GM19467 (cell line): ENCODE results near the gene RAB30.
A peak's percentile ranks its signal among the peaks of the same experiment; 100 is the strongest.

Experiments used
- ATAC-seq: cut with Tn5 transposase; IDR thresholded peaks from one replicate; pipeline ENCODE4 v1.9.1; 2021; ENCODE audit warnings: mild to moderate bottlenecking, moderate library complexity; ENCODE audit not compliant: unreplicated experiment

Gene RAB30

DNA sequence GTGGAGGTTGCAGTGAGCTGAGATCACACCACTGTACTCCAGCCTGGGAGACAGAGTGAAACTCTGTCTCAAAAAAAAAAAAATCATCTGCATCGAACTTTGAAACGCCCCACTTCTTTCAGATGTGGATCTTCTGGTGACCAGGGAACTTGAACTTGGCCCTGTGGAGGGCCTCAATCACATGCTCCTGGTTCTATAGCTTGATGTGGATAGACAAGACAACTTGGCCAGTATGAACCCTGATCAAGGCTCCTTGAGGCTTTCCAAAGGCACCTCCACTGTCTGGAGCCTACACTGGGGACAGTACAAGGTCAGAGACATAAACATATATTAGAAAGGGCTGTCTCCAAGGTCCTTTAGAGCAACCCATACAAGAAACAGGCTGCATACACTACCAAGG lies 30.6 kb downstream of the RAB30 start:
- ATAC-seq: no peak

DNA sequence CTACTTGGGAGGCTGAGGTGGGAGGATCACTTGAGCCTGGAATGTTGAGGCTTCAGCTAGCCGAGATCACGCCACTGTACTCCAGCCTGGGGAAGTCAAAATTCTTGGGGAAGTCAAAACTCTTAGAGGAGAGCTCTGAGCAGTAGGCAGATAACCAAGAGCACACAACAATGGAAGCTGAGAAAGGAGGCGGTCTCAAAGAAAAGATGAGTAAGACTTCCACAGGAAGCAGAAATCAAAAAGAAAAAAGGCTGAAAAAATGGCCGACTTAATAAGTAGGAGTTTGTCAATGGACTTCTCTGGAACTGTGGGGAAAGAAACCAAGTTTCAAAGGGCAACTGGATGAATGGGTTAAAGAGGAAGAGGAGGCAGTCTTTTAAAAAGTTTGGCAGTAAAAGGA lies 32.1 kb downstream of the RAB30 start:
- ATAC-seq: no peak

DNA sequence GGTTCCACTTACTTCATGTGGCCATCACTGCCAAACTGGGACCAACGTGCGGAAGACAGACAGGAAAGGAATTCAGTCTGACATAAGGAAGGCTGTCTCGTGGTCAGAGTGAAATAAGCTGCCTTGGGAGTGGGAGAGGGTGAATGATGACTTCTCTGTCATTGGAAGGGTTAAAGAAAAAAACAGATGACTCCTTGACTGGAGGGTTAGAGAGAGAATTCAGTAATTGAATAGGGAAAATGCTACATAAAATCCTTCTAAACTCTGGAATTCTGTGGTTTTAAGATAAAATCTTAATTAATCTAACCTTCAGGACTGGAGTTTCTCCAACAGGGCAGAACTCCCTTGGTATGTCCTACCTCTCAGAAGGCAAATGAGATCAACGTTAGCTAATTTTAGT lies 33.8 kb downstream of the RAB30 start:
- no peak for ATAC-seq

DNA sequence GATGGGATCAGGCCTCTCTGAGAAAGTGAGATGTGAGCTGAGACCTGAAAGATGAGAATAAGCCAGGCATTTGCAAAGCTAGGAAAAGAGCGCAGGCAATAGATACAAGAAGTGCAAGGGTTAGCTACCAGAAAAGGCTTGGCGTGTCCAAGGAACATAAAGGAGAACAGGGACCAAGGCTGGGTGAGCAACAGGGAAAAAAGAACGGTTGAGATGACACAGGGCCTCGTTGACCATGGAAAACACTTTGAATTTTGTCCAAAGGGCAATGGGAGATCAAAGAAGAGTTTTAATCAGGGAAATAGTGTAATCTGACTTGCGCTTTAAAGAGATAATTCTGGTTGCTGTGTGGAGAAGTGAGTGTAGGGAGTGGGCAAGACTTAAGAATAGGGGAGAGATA lies 35.0 kb downstream of the RAB30 start:
- no peak for ATAC-seq

DNA sequence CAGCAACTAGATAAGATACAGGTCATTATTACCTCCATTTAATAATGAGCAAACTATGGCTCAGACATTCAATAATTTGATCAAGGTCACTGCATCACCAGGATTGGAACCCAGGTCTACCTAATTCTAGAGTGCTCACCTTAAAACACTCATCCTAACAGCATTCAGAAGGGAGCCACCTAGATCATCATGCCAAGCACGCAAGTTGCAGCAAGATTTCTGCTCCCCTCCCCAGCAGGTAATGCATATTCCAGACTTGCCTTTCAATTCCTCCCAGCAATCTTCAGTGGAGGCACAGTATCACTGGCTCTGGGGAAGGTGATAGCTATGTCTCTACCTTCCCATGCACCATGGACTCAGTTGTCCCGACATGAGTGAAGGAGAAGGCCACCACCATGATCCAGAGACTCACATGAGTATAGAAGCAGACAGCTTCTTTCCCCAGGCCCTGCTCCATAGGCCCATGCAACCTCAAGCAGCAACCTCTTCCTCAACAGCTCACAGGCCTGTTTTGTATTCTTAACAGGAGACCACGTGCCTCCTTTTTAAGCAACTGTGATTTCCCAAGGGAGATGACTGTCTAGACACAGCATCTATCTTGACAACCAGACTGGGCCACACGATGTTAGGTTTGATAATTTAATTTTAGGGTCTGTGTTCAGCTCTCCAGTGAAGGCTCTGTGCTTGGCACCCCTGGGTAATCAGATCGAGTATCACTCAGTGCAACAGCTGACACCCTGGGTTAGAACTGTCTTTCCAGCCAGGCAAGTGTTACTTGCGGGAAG lies 36.4 kb downstream of the RAB30 start:
- ATAC-seq: peak; percentile 62

DNA sequence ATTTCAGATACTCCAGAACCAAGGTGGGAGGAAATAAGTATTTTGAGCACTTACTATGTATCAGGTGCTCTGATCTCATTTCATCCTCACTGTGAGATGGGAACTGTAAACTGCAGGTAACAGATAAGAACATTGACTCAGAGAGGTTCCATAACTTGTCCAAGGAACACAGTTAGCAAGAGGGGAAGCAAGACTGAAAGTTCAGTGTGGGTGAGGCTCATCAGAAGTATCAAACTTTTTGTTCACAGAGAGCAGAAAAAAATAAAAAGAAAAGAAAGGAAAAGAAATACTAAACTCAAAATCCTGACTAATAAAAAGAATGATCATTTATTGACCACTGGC lies 37.1 kb downstream of the RAB30 start:
- peak; percentile 31 for ATAC-seq

DNA sequence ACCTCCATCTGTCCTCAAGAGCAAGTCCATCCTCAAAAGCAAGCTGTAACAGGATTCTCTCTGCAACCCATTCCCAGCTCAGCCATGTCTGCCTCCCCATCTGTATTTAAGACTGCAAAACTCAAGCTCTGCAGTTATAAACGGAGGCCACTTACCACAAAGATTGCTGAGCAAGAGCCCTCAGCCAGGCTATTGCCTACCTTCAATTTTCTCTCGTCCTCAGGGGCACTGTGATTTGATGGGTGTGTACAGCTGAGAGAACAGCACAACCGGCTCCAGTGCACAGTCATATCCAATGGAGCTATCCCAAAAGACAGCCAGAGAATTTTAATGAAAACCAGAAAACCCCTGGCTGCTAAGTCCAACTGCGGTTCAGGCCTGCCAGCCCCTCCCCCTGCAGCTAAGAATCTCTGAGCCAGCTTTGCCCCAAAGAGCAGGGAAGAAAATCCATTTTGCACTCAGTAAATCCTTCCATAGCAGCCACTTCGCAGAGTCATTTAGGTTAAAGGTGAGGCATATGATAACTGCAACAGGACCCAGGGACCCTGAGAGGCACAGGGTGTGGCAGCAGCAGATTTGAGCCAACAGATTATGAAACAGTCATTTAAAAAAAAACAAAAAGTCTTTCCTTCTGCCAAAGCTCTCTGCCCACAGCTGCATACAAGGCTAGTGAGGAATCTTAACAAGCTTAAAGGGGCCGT lies 37.6 kb downstream of the RAB30 start:
- ATAC-seq: peak; percentile 8

DNA sequence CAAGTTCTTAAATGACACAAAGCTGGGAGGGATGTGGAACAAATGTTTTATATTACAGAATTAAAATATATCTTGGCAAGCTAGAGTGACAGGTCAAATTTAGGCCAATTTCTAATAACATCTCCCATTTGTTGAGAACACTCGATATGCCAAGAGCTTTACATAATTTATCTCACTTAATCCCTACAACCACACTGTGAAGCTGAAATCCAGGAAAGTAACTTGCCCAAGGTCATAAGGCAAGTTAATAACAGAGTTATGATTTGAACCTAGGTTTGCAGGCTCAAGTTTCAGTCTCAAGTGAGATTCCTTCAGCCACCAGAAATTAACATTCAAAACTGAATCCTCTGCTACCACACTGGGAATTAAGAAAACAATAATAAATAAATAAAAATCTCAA lies 38.3 kb downstream of the RAB30 start:
- no peak for ATAC-seq

DNA sequence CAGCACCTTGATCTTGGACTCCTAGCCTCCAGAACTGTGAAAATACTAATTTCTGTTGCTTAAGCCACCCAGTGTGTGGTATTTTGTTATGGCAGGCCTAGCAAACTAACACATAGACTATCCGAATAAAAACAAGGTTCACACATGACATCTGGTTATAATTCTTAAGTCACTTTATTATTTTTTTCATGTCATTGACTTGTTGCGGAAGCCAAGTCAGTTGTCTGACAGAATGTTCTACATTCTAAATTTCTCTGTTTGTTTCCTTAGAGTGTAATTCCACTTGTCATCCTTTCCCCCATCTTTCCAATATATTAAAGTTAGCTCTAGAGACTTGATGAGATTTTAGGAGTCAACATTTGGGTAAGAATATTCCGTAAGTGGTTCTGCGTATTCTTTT lies 40.6 kb downstream of the RAB30 start:
- no peak for ATAC-seq

DNA sequence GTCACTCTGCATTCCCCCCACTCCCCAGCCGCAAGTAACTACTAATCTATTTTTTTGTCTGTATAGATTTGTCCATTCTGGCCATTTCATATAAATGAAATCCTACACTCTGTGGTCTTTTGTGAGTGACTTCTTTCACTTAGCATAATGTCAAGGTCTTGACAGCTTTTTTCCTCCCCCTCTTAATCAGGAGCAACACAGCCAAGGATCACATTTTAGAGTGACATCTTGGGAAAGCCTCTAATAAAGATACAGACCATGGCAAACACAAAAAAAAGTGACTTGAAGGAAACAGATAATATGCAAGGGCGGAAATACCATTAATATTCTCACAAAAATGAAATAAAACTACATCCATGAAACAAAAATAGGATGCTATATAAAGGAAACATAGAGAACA lies 43.9 kb downstream of the RAB30 start:
- no peak for ATAC-seq

DNA sequence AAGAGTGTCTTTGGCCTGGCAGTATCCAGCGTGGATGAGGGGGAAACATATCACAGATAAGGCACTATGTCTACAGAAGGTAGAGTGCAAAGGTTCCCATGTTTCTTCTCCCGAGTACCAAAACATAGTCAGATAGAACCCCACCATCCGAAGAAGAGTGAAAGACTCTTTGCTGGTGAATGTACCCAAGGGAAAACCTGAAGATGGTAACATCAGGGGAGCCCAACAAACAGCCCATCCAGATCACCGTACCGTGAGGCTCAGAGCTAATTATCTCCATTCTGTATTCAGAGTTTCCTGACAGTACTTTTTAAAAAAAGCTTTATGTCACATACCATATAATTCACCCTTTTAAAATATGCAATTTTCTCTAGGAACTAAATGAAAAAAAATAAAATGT lies 44.4 kb downstream of the RAB30 start:
- no peak for ATAC-seq

DNA sequence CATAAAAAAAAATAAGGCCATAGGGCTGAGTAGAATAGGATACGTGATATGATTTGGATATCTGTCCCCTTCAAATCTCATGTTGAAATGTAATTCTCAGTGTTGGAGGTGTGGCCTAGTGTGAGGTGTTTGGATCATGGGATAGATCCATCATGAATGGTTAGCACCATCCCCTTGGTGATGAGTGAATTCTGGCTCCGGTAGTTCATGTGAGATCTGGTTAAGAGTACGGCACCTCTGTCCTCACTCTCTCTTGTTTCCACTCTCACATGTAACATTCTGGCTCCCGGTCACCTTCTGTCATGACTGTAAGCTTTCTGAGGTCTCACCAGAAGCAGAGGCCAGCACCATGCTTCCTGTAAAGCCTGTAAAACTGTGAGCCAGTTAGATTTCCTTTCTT lies 45.5 kb downstream of the RAB30 start:
- no peak for ATAC-seq

DNA sequence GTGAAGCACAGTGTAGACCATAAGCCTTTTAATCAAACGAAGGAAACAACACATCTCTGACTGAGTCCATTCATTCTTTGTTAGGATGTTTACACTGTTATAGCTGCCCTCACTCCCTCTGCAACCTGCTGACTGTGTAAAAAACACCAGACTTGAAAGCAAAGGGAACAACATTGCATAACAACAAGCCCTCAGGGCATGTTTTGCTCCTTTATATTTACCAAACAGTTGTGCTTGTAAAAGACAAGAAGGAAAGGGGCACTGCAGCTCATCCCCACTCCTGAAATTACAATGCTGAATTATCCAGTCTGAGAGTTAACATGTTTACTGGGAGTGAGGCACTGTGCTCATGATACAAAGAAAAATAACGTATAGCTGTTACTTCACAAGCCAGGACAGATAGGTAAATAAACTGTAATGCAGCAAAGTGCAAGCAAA lies 46.4 kb downstream of the RAB30 start:
- no peak for ATAC-seq

DNA sequence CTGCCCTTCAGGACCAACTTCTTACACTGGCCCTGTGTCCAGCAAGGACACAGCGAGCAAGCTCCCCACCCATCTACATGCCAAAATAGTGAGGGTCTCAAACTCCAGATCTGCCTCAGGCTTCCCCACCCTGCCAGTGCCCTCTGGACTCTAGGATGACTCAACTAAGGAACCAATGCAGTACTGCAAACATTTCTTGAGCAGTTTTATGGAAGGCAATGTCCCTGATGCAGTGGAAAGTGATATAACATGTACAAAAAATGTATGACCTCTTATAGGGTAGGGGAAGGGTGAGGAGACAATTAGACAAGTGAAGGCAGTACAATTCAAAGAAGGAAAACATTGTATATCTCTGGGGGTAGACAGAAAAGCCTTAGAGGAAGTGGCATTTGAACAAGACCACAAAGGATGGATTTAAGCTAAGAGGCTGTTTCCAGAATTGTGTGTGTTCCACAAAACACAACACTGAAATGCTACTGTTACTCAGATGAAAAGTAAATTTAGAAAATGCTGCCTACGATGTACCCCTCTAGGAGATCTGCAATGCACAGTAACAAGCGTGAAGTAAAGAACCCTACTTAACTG lies 47.3 kb downstream of the RAB30 start:
- ATAC-seq: no peak

DNA sequence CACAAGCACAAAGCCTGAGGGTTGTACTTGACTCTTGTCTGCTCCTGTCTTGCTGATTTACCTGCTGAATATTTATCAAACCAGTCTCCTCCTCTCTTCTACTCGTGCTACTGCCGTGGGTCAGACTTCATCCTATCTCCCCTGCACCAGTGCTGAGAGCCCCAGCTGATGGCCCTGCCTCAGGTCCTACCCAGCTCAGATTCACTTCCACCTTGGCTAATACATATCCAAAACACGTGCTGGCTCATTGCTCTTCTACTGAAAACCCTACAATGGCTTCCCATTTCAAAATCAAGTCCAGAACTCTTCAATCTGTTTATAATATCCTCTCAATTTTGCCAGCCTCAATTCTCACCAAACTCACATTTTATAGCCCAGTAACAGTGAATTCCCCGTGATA lies 48.3 kb downstream of the RAB30 start:
- no peak for ATAC-seq

DNA sequence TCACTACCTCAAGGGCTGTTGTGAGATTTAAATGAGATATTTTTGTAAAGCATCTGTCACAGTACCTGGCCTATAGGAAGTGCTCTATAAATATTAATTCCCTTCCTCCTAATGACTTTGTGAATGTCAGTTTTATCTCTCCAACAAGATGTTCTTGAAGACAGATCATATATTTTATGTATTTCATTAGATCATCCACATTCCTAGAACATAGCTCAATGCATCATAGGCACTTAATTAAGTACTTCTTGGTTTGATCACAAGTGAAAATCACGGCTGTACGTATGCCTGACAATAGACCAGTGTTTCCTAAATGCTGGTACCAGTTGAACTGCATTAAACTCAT lies 49.9 kb downstream of the RAB30 start:
- ATAC-seq: no peak

DNA sequence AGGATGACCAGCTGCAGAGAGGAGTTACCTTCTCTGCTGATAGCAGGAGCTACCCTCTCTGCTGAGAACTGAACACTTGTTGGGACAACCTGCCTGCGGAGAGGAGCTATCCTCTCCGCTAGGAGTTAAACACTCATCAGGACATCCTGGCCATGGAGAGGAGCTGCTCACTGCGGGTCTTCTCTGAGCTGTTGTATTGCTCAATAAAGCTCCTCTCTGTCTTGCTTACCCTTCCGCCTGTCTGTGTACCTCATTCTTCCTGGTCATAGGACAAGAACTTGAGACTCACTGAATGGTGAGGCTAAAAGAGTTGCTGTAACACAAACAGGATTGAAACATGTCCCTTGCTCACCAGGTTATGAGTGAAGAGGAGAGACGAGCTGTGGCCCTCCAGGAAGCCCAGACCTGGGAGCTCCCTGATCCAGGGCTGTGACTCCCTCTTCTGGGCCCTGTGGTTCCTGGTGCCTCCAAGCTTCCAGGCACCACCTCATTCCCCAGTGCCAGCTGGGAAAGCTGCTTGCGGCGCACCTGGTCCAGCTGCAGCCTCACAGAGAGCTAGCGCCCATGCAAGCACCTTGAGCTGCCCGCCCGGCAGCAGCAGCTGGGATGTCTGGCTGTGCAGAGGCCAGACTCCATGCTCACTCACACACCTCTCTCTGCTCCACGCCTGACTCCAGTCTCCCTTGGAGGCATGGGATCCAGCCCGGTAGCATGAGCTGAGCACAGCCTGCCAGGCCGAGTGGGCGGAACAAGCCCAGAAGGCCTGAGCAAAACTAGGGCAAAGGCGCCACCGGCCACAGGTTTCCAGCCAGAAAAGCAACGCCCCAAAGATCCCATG lies 50.5 kb downstream of the RAB30 start:
- no peak for ATAC-seq

DNA sequence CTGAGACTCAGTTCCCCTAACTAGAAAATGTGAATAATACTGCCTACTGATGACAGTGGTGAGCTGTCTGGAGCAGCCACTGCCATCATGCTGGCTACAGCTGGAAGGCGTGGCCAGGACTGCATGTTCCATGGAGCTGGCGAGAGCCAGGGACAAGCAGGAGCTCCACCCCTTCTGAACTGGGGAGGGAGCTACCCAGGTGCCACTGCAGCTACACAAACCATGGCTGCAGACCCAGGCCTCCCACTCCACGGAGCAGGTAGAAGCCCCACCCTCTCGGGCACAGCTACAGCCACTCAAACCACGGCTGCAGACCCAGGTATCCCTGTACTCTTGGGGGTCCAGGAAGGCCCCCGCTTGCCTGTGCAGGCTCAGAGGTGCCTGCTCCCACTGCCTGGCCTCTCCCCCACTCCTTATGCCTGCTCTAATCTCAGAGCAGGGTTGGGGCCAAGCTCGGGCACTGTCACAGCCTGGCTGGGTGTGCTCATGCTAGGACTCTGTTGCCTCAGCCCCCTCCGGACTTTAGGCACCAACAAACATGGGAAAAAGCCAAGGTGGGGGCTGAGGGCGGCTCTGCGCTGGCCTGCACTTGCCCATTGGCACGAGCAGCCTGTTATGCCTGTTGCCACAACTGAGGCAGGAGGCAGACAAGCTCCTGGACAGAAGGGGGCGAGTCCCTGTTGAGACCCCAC lies 51.7 kb downstream of the RAB30 start:
- no peak for ATAC-seq

DNA sequence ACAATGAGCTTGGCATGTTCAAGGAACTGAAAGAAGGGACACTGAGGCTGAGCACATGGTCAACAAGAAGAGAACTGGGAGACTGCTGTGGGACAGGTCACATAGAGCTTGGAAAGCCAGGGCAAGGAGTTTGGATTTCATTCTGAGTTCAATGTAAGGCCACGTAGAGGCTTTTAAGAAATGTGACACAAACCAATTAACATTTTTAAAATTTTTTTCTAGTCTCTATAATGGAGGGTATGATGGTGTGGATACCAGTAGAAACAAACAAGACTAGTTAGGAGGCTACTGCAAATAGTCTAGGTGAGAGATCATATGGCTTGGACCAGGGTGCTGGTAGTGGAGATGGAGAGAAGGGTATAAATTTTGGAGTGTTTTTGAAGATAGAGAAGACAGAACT lies 56.7 kb downstream of the RAB30 start:
- ATAC-seq: no peak

DNA sequence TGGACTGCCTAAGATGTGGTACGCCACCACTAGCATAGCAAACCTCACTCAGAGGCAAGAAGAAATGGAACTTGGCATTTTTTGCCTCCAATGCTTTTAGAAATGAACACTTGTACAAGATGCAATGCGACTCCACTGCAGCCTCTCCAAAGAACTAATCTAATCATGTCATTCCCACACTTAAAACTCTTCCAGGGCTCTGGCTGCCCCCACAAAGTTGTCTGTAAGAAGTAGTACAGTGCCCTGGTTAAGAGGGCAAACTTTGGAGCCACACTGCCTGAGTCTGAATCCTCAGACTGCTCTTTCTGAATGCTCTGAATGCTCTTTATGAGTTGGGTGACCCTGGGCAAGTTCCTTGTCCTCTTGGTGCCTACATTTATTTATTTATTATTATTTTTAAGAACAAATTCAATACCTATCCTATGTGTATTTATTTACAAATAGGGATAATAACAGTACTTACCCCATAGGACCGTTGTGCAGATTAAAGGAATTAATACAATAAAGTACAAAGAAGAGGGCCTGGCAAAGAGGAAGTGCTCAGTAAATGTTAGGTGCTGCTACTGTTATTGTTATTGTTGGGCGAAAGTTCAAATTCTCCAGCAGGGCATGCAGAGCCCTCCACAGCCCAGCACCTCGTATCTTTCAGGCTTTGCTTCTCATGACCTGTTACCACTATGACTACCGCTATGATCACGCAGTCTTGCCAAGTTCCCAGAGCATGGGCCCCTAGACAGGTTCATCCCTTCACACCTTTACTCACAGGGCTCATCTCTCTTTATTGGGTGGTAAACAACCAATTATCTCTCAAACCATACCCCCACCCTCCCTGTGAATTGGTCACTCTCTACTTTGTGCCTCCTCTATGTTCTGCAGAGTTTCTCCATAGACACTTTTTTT lies 59.3 kb downstream of the RAB30 start:
- ATAC-seq: no peak
